Activated naive CD4-positive, alpha-beta T cell treated with anti-CD3 and anti-CD28 coated beads, Interleukin-2, amount 50 U/mL, for 24 hours (primary cell): Measurements from ENCODE around the gene PSMB11.

Experiments
- H3K27ac Mint-ChIP-seq: one replicate; pipeline ENCODE4 v1.8.0; 2021; ENCODE audit warnings: mild to moderate bottlenecking, mixed read lengths
- H3K27me3 Mint-ChIP-seq: one replicate; pipeline ENCODE4 v1.8.0; 2021; ENCODE audit warnings: mixed read lengths
- H3K36me3 Mint-ChIP-seq: one replicate; pipeline ENCODE4 v1.8.0; 2021; ENCODE audit warnings: mixed read lengths
- H3K4me1 Mint-ChIP-seq: one replicate; pipeline ENCODE4 v1.8.0; 2021; ENCODE audit warnings: mixed read lengths
- H3K4me3 Mint-ChIP-seq: one replicate; pipeline ENCODE4 v1.8.0; 2021; ENCODE audit warnings: mild to moderate bottlenecking, mixed read lengths
- H3K9me3 Mint-ChIP-seq: one replicate; pipeline ENCODE4 v1.8.0; 2021; ENCODE audit warnings: mixed read lengths

PSMB11 gene

GRCh38 chr14:23025151-23025814, 16.7 kb upstream of the PSMB11 start:
- H3K9me3 Mint-ChIP-seq, result no peaks in the 10 kb centered on the region
- no peaks in the 10 kb centered on the region for H3K27me3 Mint-ChIP-seq
- H3K36me3 Mint-ChIP-seq, result peaks cover 25% of the 10 kb centered on the region
- peak overlapping the region; percentile 53 for H3K4me3 Mint-ChIP-seq
- peak overlapping the region; percentile 93 for H3K27ac Mint-ChIP-seq
- H3K4me1 Mint-ChIP-seq, result peaks cover 75% of the 10 kb centered on the region

- no peaks in the 10 kb centered on the region for H3K27me3 Mint-ChIP-seq
- peak overlapping the region; percentile 75 for H3K4me3 Mint-ChIP-seq
- peaks cover 35% of the 10 kb centered on the region for H3K36me3 Mint-ChIP-seq
- peak overlapping the region; percentile 63 for H3K27ac Mint-ChIP-seq
- no peaks in the 10 kb centered on the region for H3K9me3 Mint-ChIP-seq
- peaks cover 59% of the 10 kb centered on the region for H3K4me1 Mint-ChIP-seq
Measured at GRCh38 chr14:23028799-23029198, 13.2 kb upstream of the PSMB11 start.

GRCh38 chr14:23030936-23031335, 11.1 kb upstream of the PSMB11 start:
- H3K36me3 Mint-ChIP-seq, result peaks cover 26% of the 10 kb centered on the region
- peaks cover 5% of the 10 kb centered on the region for H3K9me3 Mint-ChIP-seq
- H3K4me3 Mint-ChIP-seq, result peak overlapping the region; percentile 65
- H3K27me3 Mint-ChIP-seq, result no peaks in the 10 kb centered on the region
- peak overlapping the region; percentile 65 for H3K27ac Mint-ChIP-seq
- H3K4me1 Mint-ChIP-seq, result peaks cover 48% of the 10 kb centered on the region

GRCh38 chr14:23033251-23033727, 8.7 kb upstream of the PSMB11 start:
- H3K27me3 Mint-ChIP-seq, result no peaks in the 10 kb centered on the region
- H3K4me3 Mint-ChIP-seq, result peak overlapping the region; percentile 92
- peaks cover 5% of the 10 kb centered on the region for H3K9me3 Mint-ChIP-seq
- H3K36me3 Mint-ChIP-seq, result peaks cover 22% of the 10 kb centered on the region
- H3K4me1 Mint-ChIP-seq, result peaks cover 40% of the 10 kb centered on the region
- H3K27ac Mint-ChIP-seq, result peak overlapping the region; percentile 100

GRCh38 chr14:23033801-23034497, 8.1 kb upstream of the PSMB11 start:
- Mint-ChIP-seq H3K36me3 (peaks cover 19% of the 10 kb centered on the region), H3K9me3 (peaks cover 5% of the 10 kb centered on the region), H3K4me1 (peaks cover 35% of the 10 kb centered on the region), H3K4me3 (peak overlapping the region; percentile 92), H3K27me3 (no peaks in the 10 kb centered on the region), H3K27ac (peak overlapping the region; percentile 100)

- H3K4me3 Mint-ChIP-seq, result peak within 1 kb of the TSS; percentile 92
- H3K4me1 Mint-ChIP-seq, result peaks cover 28% of the 10 kb centered on the region
- H3K9me3 Mint-ChIP-seq, result peaks cover 5% of the 10 kb centered on the region
- H3K27me3 Mint-ChIP-seq, result no peaks in the 10 kb centered on the region
- H3K36me3 Mint-ChIP-seq, result peaks cover 15% of the 10 kb centered on the region
- H3K27ac Mint-ChIP-seq, result peak within 1 kb of the TSS; percentile 100
Measured at GRCh38 chr14:23034498-23035302, 7.3 kb upstream of the PSMB11 start, which contains the start of gene PSMB5. Gene PSMB5, minus strand, starts transcription at chr14:23034900. Its CDS starts 19 bp downstream, at chr14:23034881.

DNA sequence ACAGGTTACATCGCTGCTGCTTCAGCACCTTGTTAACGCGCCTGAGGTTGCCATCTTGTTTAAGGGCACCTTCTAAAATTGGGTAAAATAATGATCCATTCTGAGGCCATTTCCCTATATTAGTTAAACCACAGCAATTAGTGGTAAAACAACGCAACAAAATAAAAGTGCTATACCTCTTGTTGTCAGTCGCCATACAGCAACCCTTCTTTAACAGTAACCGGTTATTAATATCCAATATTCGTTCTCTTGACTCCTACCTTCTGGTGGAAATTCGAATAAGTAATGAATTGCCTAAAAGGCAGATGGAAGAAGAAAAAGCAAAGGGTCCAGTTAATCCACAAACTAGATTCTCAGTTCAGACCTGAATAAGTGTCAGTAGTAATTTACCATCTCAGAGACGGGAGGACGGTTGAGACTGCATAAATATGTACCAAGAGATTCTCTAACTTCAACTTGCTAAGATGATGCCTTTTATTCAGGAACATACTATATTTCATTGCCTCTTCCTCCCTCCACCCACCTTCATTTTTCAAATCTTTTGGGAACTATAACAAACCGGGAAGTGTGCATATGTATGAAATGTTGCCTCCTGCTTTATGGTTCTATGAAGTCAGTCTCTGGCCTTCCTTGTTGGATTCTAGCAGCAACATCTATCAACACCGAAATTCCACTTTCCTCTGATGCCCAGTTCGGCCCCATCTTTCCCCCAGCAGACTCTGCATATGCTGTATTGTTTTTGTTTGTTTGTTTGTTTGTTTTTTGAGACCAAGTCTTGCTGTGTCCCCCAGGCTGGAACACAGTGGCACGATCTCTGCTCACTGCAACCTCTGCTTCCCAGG, 6.5 kb upstream of the PSMB11 start:
- peak overlapping the region; percentile 92 for H3K4me3 Mint-ChIP-seq
- H3K27me3 Mint-ChIP-seq, result no peaks in the 10 kb centered on the region
- peaks cover 28% of the 10 kb centered on the region for H3K4me1 Mint-ChIP-seq
- H3K27ac Mint-ChIP-seq, result peak overlapping the region; percentile 100
- H3K36me3 Mint-ChIP-seq, result peaks cover 15% of the 10 kb centered on the region
- H3K9me3 Mint-ChIP-seq, result peaks cover 5% of the 10 kb centered on the region

- H3K27ac Mint-ChIP-seq, result no peak overlapping the region
- no peak overlapping the region for H3K4me3 Mint-ChIP-seq
- no peaks in the 10 kb centered on the region for H3K27me3 Mint-ChIP-seq
- no peaks in the 10 kb centered on the region for H3K36me3 Mint-ChIP-seq
- peaks cover 5% of the 10 kb centered on the region for H3K9me3 Mint-ChIP-seq
- H3K4me1 Mint-ChIP-seq, result peaks cover 8% of the 10 kb centered on the region
Measured at GRCh38 chr14:23040100-23040499, 1.9 kb upstream of the PSMB11 start.

DNA sequence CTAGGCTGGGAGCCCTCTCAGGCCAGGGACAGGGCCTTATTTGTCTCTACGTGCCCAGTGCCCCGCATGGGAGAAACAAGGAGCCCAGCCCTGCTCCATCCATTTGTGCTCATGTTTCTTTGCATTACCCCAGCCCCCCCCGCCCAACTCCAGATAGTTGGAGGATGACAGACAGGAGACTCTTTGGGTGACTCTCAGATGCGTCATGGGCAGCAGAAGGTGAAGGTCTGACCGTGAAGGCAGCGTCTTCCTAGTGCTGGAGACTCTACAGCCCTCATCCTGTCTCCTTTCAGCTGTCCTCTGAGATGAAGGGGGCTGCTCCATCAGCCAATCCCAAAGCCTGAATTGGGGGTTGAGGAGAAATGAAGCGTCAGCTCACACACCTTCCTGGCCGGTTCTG, 283 bp upstream of the PSMB11 start:
- Mint-ChIP-seq H3K36me3 (no peaks in the 10 kb centered on the region), H3K4me3 (no peak overlapping the region), H3K9me3 (no peaks in the 10 kb centered on the region), H3K27ac (no peak overlapping the region), H3K27me3 (no peaks in the 10 kb centered on the region), H3K4me1 (no peaks in the 10 kb centered on the region)

- Mint-ChIP-seq H3K4me3 (no peak overlapping the region), H3K4me1 (no peaks in the 10 kb centered on the region), H3K36me3 (peaks cover 2% of the 10 kb centered on the region), H3K27me3 (peaks cover 2% of the 10 kb centered on the region), H3K27ac (no peak overlapping the region), H3K9me3 (no peaks in the 10 kb centered on the region)
Measured at GRCh38 chr14:23043145-23043544, 1.1 kb downstream of the PSMB11 start.

DNA sequence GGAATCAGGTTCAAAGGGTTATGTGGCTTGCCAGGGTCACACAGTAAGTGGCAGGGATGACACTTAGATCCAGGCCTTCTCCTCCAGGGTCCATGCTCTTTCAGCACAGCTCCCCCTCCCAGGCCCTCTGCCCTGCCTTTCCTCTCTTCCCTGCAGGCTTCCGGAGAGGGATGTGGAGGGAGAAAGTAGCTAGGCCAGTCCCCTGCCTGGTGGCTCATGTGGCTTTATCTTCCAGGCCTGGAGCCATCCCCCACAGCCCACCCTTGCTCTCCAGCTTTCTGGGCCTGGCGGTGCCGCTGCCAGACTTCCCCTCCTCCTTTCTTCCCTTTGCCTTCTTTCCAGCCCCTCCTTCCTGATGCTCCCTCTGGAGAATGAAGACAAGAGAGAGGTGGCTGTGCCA, 1.7 kb downstream of the PSMB11 start:
- Mint-ChIP-seq H3K4me1 (no peaks in the 10 kb centered on the region), H3K36me3 (peaks cover 2% of the 10 kb centered on the region)

DNA sequence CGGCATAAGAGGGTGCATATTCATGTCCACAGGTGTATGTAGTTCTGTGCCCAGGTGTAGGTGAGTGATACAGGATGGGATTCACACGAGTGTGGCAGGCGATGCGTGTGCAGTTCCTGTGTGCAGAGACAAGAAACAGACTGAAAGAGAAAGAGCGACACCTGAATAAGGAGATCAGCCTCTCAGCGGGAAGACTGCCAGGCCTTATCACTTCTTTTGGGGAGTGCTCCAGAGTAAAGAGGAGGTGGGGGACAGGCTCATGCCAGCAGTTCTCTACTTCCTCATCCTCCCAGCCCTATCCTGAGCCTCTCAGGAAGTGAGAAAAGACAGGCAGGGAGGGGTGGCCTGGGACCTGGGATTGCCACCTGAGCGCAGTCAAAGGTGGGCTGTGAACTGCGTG, 2.8 kb downstream of the PSMB11 start:
- Mint-ChIP-seq H3K27ac (no peak overlapping the region), H3K36me3 (peaks cover 2% of the 10 kb centered on the region), H3K27me3 (peaks cover 2% of the 10 kb centered on the region), H3K4me3 (no peak overlapping the region), H3K9me3 (no peaks in the 10 kb centered on the region), H3K4me1 (no peaks in the 10 kb centered on the region)

More for the DNA sequence above, 1.7 kb downstream of the PSMB11 start:
- Mint-ChIP-seq H3K9me3 (no peaks in the 10 kb centered on the region), H3K27ac (no peak overlapping the region), H3K4me3 (no peak overlapping the region), H3K27me3 (peaks cover 2% of the 10 kb centered on the region)

- H3K9me3 Mint-ChIP-seq, result no peaks in the 10 kb centered on the region
- peaks cover 2% of the 10 kb centered on the region for H3K27me3 Mint-ChIP-seq
- H3K4me3 Mint-ChIP-seq, result no peak overlapping the region
- no peak overlapping the region for H3K27ac Mint-ChIP-seq
- peaks cover 2% of the 10 kb centered on the region for H3K36me3 Mint-ChIP-seq
- no peaks in the 10 kb centered on the region for H3K4me1 Mint-ChIP-seq
Measured at GRCh38 chr14:23045419-23046357, 3.7 kb downstream of the PSMB11 start.

GRCh38 chr14:23047034-23047634, 5.1 kb downstream of the PSMB11 start:
- no peak overlapping the region for H3K4me3 Mint-ChIP-seq
- peaks cover 2% of the 10 kb centered on the region for H3K36me3 Mint-ChIP-seq
- H3K4me1 Mint-ChIP-seq, result no peaks in the 10 kb centered on the region
- peaks cover 2% of the 10 kb centered on the region for H3K27me3 Mint-ChIP-seq
- H3K27ac Mint-ChIP-seq, result peak overlapping the region; percentile 14
- no peaks in the 10 kb centered on the region for H3K9me3 Mint-ChIP-seq
